HG02840 (cell line): Measurements from ENCODE around the gene SKA3.

Experiments used
- ATAC-seq: cut with Tn5 transposase; IDR thresholded peaks from one replicate; pipeline ENCODE4 v1.9.1; 2021; ENCODE audit warnings: mild to moderate bottlenecking, moderate library complexity, moderate number of reproducible peaks; ENCODE audit not compliant: unreplicated experiment, low FRiP score

Gene SKA3

DNA sequence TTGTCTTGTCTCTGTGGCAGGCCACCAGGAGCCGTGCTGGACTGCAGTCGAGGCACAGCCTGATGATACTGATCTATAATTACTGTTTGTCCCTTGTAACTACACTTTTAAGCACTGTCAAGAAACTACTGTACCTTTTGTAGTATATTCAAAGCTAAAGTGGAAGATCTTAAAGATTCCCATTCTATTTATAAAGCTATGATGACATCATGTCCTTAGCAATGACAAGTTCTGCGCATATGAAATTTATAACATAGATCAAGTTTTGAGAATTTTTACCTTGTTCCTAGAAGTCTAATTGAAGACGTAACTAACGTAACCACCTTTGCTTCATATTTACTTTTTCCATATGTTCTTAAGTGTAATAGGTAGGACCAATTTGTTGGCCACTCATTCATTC, 58.2 kb downstream of the SKA3 start:
- ATAC-seq, result no peak

DNA sequence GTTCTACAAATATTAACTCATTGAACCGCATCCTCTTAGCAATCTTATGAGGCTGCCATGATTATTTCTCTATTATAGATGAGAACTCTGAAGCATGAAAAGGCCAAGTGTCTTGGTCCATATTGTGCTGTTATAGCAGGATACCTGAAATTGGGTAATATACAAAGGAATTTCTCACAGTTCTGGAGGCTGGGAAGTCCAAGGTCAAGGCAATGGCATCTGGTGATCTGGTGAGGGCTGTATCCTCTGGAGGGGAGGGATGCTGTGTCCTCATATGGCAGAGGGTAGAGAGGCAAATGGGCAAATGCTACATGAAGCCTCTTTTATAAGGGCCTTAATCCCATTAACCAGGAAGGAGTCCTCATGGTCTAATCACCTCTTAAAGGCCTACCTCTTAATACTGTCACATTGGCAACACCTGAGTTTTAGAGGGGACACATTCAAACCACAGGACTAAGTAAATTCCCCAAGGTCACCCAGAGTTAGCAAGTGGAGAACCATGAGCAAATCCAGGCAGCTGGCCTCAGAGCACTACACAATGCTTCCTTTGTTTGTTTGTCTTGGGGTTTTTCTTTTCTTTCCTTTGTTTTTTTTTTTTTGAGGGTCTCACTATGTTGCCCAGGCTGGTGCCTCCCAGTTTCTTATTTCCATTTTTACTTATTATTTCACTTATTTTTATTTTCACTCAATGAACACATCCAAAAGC, 59.1 kb downstream of the SKA3 start:
- no peak for ATAC-seq

DNA sequence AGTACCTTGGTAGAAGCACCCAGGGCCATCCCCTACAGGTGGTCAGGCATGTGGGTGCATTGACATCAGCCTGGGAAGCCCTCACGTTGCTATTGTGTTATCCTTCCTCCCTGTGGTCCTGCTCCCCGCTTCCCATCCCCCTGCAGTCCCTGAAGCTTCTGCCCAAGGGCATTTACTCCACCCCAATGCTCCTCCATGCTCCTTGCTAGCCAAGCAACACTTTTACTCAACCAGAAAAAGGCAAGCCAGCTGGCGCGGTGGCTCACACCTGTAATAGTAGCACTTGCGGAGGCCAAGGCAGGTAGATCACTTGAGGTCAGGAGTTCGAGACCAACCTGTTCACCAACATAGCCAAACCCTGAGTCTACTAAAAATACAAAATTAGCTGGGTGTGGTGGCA, 60.2 kb downstream of the SKA3 start:
- ATAC-seq, result no peak

DNA sequence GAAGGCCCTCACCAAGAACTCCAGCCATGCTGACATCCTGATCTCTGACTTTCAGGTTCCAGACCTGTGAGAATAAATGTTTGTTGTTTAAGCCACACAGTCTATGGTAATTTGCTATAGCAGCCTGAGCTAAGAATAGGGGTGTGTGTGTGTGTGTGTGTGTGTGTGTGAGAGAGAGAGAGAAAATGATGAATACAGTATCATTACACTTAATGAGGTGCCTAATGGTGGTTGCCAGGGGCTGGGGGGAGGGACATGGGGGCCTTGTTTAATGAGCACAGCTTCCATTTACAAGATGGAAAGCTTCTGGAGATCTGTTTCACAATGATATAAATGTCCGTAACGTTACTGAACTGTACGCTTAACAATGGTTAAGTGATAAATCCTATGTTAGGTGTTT, 61.1 kb downstream of the SKA3 start:
- no peak for ATAC-seq

DNA sequence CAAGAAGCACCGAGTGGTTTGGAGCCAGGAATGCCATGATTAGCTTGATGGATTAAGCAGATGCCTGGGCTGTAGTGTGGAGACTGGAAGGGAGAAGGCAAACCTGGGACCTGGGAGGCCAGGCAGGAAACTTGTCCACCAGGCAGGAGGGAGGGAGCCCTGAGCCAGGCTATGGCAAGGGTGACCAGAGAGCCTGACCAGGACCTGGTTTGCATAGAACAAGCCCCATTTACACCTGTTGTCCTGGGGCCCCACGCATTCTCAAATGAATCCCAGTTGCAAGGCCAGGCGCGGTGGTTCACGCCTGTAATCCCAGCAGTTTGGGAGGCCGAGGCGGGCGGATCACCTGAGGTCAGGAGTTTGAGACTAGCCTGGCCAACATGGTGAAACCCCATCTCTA, 64.8 kb downstream of the SKA3 start:
- ATAC-seq, result no peak

DNA sequence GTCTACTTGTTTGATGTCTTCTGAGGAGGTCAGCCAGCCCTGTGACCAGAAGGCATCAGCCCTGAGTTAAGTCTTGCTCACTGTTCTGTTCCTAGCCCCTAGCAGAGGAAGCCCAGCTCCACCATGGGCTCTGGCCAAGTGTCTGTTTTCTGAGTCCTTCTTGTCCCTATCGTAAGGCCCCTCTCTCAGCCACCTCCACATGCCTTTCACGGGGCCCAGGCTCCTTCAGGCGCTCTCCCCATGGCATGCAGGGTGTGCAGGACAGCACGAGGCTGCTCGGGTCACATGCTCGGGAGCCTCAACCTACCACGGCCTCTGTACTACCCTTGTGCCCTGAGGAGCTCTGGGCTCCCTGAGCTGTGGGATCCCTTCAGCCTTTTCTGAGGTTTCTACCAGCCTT, 67.2 kb downstream of the SKA3 start:
- ATAC-seq, result no peak

DNA sequence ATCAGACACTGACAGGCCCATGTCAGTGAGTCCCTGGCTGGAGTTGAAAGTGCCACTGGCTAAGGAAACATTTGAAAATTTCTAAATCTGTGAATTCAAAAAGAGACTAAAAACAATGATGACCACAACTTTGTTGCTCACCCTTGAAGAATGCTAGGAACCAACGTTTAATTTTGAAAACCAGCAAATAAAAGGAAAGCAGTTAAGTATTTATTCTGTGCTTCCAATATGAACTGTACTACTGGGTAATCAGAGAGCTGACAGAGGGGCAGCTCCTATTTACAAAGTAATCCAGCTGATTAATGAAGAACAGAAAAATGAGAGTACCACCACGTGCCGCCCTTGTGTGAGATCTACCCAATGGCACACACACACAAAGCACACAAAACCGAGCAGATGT, 70.3 kb downstream of the SKA3 start:
- no peak for ATAC-seq

DNA sequence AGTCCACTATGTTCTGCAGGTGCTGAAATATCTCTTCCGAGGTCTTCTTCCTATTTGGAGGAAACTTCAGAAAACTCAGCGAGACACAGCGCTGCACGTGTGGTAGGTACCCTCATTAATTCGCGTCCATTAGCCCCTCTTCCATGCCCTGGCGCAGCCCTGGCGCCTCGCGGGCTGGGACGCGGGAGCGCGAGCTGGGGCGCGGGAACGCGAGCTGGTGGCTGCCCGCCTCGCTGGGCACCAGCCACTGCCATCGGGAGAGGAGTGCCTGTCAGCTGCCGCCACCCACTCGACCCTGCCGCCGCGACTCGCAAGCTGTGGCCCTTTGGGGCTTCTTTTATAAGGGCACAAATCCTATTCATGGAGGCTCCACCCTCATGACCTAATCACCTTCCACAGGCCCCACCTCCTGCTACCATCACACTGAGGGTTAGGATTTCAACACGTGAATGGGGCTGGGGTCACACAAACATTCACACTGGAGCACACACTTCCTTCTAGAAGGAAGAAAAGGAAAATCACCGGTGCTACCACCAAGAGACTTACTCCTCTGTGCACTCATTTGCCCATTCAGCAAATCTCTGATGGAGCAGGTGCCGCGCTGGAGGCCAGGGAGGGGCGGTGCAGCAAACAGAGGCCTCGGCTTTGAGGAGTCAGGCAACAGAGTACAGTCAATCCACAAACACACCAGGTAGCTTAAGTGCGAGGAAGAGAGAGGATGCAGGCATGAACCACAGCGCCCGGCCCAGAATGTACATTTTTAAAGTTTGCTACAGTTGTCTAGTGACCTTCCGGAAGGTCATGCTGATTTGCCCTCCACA, 71.9 kb downstream of the SKA3 start:
- ATAC-seq, result no peak
